ENCODE results near the gene LRRIQ1.

- TF ChIP-seq CTCF (IDR thresholded peaks at IDR 0.05 in 4 of 5, conservative IDR thresholded peaks at IDR 0.05 in 1 of 5) (no peak), POLR2A (IDR thresholded peaks at IDR 0.05) (no peak)
Observed at GRCh38 chr12:85018098-85018497, 18.1 kb upstream of the LRRIQ1 start.
